Loucy (cell line): ENCODE measurements around the gene LGALS3.

ENCODE experiments used
- EZH2phosphoT487 ChIP-seq: fragments of 200-600 bp; IDR thresholded peaks from 2 replicates; pipeline ENCODE4 v1.6.1; 2018; ENCODE audit warnings: antibody characterized with exemption, mild to moderate bottlenecking, moderate library complexity, borderline replicate concordance
- TF ChIP-seq, protein P1 (sequence below): fragments of 200-600 bp; sonication (generic); conservative IDR thresholded peaks from 2 replicates; pipeline ENCODE4 v1.5.1; 2014; ENCODE audit warnings: mild to moderate bottlenecking, antibody characterized with exemption, low read length

GRCh38 chr14:55136241-55136640 is 7.2 kb downstream of the LGALS3 start:
- TF ChIP-seq, protein P1, sequence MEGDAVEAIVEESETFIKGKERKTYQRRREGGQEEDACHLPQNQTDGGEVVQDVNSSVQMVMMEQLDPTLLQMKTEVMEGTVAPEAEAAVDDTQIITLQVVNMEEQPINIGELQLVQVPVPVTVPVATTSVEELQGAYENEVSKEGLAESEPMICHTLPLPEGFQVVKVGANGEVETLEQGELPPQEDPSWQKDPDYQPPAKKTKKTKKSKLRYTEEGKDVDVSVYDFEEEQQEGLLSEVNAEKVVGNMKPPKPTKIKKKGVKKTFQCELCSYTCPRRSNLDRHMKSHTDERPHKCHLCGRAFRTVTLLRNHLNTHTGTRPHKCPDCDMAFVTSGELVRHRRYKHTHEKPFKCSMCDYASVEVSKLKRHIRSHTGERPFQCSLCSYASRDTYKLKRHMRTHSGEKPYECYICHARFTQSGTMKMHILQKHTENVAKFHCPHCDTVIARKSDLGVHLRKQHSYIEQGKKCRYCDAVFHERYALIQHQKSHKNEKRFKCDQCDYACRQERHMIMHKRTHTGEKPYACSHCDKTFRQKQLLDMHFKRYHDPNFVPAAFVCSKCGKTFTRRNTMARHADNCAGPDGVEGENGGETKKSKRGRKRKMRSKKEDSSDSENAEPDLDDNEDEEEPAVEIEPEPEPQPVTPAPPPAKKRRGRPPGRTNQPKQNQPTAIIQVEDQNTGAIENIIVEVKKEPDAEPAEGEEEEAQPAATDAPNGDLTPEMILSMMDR: no peak
- TF ChIP-seq EZH2phosphoT487: no peak
